ENCODE results near the gene FGFRL1.
"Not testable (repeated sequence)": the region's sequence is repeated elsewhere in the genome, so short reads cannot be mapped to it uniquely, and the experiment has no call there.

The FGFRL1 gene

DNA sequence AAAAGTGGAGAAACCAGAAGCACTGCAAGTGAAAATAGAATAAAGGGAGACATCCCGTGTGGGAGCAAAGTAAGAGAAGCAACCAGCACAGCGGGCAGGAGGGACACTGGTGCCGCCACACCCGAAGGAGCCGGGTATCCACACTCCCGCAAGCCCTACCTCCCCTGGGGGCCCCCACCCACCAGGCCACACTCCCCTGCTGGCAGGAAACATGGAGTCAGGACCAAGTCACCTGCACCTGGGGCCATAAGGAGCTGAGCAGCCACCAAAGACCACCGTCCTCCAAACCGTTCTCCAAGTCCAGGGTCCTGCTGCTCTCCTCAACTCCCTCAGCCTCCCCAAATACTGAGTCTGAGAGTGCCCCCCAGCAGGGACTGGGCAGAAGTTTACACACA lies 30.5 kb downstream of the FGFRL1 start:
- DNase-seq: no peak

DNA sequence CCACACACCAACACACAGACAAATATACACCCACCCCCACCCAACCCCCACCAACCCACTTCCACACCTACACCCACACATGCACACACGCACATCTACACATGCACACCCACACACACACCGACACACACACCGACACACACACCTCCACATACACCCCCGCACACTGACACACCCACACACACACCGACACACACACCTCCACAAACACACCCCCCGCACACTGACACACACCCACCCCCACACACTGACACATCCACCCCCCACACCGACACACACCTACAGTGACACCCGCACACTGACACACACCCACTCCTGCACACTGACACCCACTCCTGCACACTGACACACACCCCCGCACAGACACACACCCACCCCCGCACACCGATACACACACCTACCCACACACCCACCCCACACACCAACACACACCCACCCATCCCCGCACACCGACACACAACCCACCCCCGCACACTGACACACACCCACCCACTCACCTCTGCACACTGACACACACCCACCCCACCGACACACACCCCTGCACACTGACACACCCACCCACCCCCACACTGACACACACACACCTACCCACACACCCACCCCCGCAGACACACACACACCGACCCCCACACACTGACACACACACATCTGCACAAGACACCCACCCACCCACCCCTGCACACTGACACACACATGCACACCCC lies 31.1 kb downstream of the FGFRL1 start:
- no peak for DNase-seq

DNA sequence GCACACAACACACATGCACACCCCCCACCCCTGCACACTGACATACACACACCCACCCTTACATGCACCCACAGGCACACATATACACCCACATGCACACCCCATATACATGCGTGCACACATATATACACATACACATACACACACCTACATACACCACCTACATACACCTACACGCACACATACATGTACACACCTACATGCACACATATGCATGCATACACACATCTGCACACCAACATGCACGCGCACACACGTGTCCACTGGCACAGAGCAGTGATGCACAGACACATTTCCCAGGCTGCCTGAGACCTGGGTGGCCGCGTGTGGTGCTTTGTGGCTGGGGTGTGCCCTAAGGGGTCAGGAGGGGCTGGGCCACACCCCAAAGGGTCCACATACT lies 31.7 kb downstream of the FGFRL1 start:
- DNase-seq: no peak

DNA sequence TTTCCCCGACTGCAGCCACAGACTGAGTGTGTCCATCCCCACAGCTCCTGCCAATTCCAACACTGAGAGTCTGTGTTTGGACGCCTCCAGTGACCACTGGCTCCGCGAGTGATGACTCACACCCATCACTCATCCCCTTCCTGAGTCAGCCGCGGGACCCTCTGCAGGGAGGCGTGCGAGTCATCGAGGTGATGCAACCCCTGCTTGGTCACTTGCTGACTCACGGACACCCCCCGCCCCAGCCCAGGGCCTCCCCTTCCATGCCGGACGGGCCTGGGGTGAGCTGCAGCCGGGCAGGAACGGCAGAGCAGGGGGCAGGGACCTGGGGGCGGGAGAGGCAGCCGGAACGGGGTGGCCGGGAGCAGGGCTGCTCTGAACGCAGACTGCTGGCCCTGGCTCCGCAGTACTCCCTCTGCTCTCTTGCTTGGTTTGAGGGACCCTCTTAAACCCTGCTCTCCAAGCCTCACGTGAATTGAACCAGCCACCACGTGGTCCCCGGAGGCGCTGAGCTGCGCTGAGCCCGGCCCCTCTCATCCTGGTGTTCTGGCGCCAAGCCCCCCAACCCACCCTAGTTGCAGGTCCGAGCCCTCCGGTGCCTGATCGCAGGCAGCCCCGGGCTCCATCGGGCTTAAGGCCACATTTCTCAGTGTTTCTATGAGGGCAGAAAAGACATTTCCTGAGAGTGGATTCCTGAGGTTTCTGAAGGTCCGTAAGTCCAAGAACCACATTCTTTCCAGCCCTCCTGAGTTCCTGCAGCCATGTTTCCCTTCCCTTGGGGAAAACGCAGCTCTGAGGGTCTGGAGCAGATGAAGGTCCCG lies 32.4 kb downstream of the FGFRL1 start:
- peak; percentile 57 for DNase-seq

DNA sequence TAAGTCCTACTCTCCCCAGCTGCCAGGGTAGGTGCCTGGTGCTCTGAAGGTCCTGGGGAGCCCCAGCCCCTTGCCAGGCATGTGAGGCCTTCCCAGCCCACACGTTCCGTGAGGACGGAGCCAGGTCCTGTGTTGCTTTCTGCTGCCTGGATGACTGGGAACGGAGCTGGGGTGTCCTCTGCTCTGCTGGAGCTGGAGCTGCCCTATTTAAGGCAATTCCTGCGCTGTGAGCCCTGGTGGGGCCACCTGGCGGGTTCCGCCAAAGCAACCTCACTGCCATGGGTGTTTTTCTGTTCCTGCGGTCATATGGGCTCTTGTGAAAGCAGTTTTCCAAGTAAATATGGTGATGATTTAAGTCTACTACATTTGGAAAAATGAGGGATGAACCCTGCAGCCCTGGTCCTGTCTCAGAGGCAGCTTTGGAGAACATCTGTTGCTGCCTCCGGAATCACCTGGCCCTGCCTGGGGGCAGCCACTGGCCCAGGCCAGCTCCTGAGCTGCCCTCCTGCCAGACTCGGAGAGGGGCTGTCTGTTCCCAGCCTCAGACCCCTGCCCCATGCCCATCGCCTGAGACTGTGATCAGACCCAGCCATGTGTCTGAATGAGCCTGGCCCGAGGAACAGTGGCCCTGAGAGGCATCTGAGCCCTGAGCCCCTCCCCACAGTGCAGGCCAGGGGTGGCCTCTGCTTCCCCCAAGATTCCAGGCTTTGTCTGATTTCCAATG lies 33.2 kb downstream of the FGFRL1 start:
- DNase-seq: no peak

DNA sequence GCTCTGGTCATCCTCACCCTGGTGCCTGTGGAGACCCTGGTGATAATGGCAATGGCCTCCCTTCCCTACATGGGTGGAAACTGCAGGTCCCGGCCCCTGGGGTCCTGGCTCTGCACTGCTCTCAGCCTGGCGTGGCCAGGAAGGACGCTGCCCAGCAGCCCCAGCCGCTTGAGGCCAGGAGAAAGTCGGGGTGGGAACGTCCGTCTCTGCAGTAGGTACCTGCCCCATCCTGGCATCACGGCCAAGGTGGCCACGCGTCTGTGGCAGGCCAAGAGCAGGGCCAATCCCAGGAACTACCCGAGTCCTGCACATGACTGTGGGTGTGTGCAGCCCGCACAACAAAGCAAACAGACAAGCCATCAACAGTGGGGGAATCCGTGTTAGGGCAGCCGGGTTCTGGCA lies 33.8 kb downstream of the FGFRL1 start:
- no peak for DNase-seq

DNA sequence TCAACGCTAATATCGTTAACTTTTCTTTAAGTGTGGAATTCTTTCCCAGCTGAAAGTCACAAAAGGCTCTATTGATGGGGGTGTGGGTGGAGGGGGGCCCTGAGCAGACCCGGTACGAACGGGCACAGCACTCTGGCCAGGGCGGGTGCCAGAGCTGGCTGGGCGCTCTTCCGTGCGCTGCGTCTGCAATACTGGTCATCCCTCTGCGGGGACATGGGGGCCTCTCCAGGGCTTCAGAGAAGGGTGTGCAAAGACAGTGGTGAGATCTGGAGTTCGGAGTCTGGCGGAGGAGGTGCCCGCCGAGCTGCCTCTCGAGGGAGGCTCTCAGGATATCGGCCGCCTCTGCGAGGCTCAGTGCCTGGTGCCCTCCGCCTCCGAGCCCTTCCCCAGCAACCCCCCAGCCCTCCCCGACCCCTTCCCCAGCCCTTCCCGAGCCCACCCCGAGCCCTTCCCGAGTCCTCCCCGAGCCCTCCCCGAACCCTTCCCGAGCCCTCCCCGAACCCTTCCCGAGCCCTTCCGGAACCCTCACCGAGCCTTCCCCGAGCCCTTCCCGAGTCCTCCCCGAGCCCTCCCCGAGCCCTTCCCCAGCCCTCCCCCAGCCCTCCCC lies 34.3 kb downstream of the FGFRL1 start:
- DNase-seq: peak; percentile 21

DNA sequence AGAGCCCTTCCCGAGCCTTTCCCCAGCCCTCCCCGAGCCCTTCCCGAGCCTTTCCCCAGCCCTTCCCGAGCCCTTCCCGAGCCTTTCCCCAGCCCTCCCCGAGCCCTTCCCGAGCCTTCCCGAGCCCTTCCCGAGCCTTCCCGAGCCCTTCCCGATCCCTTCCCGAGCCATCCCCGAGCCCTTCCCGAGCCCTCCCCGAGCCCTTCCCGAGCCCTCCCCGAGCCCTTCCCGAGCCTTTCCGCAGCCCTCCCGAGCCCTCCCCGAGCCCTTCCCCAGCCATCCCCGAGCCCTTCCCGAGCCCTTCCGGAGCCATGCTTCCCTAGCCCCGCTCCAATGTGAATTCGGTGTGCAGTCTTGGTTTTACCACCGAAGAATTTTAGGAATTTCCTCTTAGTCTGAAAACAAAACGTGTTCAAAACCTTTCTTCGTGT lies 35.2 kb downstream of the FGFRL1 start:
- DNase-seq: peak; percentile 28

DNA sequence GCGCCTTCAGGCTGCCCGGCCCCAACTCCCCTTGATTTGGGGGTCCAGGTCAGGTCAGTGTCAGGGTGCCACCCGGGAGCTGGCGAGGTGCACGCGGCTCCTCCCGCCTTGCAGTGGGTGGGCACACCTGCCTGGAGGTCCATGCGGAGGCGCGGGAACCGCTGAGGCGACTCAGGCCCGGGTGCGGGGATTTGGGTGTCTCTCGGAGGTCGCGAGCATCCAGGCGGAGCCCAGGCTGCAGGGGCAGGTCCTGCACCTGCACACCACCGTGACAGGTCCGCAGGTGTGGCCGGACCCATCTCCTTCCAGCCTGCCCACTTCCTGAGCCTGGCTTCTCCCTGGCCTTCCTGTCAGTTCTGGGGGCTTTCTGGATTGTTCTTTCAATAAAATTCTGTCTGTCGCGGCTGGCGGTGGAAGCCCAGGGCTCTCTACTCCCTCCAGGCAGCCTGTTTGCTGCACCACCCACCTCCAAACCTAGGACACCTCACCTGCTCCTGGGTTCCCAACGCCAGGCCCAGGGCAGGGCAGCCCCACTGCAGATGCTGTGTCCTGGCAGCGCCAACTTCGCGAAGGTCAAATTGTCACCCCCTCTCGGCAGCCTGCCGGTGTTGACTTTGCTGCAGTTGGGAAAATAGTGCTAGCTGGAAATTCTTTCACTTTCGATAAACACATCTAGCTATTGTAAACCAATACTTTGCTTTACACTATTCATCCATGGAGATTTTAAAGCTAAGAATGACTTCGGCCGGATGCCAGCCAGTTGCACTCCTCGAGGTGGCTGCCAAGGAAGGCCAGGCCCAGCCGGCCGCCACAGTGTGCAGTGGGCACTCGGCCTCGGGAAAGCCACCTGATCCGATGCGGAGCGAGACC lies 35.9 kb downstream of the FGFRL1 start:
- no peak for DNase-seq

DNA sequence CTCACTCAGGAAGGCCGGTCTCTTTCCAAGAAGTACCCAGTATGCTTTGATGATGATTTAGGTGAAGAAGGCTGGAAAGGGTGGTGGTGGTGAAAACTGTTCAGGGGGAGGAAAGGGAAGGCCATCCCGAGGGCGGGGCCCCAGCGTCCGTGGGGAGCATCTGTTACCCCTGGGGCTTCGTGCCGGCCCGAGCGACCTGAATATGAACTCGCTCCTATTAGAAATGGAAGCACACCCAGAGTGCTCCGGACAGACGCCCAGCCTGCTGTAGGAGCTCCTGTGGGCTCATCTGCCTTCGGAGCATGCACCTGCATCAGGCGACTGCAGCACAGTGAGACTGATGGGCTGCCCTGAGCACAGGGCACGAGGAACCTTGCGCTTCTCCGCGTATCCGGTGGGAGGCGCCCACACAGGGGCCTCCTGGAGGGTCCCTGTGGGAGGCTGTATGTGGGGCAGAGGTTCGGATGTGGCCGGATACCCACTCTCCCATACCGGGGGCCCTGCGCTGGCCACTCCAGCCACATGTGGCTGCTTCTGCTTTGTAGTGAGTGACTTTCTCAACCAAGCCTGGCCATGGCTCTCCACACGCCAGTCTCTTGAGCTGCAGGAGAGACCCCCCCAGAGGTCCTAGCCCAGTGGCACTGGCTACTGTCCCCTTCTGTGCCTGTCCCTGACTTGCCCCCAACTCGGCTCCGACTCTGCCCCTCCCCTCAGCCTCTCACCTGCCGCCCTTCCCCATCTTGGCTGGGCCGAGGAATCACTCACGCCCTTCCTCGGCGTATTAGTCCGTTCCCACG lies 36.7 kb downstream of the FGFRL1 start:
- DNase-seq: no peak

DNA sequence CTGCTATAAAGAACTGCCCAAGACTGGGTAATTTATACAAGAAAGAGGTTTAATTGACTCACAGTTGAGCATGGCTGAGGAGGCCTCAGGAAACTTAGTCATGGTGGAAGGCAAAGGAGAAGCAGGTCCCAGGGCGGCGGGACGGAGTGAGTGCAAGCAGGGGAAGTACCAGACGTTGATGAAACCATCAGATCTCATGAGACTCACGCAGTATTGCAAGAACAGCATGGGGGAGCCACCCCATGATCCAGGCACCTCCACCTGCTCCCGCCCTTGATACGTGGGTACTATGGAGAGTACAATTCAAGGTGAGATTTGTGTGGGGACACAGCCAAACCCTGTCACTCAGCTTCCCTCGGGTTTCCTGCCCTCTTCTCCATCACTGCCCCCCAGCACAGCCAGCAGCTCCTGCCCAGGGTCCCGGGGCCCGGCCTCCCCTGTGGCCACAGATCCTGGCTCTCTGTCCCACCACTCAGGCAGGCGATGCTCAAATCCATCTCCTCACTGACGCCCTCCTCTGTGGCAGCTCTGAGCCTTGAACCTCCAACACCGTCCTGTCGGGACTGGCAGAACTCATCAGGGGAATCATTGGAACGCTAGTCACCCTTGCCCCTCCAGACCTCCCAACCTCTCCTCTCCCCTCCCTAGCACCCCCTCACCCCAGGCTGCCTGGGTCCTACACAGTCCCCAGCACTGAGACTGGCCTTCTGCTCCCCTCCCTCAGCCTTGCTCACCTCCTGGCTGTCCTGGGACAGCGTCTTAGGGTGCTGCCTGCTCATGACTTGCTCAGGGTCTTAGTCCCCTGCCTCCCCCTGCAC lies 37.6 kb downstream of the FGFRL1 start:
- DNase-seq: no peak

DNA sequence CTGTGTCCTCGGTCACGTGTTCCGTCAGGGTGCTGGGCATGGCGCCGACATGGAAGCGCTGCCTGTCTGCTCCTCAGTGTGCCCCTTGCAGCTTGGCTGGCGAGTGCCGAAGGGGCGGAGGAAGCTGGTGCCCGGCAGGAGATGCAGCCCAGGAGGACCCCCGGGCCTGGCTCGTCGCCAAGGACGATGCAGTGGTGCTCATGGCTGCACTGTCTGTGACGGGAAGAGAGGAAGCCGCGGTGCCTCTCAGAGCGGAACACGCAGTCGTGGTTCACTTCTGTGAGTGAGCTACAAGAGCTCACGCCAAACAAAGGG lies 38.1 kb downstream of the FGFRL1 start:
- no peak for DNase-seq

DNA sequence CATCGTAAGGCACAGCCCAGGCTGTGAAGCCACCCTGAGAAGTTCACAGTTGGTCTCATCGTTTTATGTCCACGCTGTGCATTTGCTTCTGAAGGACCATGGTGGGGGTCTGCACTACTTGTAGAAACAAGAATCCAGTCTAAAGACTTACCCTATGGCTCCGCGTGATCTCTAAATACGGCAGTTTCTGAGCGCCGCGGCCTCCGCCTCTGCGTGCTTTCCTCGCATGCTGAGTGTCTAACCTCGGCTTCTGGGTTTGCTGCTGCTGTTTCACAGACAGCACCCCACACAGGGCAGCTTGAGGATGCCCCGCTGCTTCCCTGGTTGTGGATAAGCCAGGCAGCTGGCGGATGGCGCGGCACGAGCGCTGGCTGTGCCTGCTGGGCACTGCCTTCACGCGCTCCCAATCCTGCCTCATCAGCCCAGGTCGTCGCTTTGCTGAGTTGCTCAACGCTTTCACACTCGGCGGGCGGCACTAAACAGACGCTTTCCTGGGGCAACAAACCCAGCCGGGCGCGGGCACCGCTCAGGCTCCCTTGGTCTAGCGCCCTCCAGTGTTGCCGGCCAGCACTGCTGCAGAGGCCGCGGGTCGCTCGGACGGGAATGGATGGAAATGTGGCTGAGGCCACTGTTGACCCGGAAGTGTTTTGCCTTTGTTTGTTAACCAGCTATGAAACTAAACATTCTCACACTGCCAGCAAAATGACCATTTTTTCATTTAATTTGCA lies 39.2 kb downstream of the FGFRL1 start:
- peak; percentile 69 for DNase-seq

DNA sequence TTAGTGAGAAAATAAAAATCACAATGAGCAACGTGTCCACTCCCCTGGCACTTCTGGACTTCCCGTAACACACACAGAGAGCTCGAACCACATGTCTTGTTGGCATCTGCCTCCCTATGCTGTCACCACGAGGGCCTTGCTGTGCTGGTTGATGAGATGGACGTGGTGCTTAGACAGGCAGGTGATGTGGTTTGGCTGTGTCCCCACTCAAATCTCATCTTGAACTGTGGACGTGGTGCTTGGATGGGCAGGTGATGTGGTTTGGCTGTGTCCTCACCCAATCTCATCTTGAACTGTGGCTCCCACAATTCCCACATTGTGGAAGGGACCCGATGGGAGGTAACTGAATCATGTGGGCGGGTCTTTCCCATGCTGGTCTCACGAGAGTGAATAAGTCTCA lies 40.0 kb downstream of the FGFRL1 start:
- DNase-seq: no peak

DNA sequence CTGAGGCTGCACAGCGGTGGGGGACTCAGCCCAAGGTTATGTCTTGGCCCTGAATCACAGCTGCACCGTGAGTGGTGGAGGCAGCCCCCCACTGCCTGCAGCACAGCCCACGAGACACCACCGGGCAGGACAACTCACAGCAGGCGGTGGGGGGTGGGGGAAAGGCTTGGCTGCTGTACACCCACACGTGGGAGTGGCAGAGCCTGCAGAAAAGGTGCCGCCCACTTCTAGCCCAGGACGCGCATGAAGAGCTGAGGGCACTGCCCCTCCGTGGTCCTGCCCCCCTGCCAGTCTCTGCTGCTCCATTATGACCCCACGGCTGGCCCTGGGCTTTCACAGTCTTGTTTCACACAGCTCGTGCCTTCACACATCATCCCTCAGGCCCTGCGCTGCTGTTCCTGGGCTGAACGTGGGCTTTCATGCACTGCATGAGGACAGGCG lies 40.8 kb downstream of the FGFRL1 start:
- no peak for DNase-seq

DNA sequence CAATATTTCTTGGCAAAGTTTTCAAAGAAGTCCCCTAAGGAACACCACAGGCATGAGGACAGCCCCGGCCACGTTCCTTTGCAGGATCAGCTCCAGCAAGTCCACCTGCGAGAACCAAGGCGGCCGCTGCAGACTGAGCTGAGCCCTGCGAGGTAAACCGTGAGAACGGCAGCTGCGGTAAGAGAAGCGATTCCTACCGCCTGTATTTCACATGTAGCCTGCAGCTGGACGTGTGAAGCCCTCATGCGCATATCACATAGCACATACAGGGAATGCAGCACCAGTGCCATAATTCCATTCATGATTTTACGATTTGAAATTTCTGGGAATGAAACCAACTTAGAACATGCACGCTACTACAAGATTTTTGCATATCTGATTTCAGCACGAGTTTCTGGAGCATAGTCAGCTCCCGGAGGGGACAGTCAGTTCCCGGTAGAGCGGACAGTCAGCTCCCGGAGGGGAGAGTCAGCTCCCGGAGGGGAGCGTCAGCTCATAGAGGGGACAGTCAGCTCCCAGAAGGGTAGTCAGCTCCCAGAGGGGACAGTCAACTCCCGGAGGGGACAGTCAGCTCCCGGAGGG lies 41.7 kb downstream of the FGFRL1 start:
- DNase-seq: no peak

DNA sequence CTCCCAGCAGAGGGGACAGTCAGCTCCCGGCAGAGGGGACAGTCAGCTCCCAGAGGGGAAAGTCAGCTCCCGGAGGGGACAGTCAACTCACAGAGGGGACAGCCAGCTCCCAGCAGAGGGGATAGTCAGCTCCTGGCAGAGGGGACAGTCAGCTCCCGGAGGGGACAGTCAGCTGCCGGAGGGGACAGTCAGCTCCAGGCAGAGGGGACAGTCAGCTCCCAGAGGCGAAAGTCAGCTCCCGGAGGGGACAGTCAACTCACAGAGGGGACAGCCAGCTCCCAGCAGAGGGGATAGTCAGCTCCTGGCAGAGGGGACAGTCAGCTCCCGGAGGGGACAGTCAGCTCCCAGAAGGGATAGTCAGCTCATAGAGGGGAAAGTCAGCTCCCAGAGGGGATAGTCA lies 42.5 kb downstream of the FGFRL1 start:
- not testable (repeated sequence) for DNase-seq

DNA sequence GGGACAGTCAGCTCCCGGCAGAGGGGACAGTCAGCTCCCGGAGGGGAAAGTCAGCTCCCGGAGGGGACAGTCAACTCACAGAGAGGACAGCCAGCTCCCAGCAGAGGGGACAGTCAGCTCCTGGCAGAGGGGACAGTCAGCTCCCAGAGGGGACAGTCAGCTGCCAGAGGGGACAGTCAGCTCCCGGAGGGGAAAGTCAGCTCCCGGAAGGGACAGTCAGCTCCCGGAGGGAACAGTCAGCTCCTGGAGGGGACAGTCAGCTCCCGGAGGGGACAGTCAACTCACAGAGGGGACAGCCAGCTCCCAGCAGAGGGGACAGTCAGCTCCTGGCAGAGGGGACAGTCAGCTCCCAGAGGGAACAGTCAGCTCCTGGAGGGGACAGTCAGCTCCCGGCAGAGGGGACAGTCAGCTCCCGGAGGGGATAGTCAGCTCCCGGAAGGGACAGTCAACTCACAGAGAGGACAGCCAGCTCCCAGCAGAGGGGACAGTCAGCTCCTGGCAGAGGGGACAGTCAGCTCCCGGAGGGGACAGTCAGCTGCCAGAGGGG lies 43.3 kb downstream of the FGFRL1 start:
- not testable (repeated sequence) for DNase-seq

DNA sequence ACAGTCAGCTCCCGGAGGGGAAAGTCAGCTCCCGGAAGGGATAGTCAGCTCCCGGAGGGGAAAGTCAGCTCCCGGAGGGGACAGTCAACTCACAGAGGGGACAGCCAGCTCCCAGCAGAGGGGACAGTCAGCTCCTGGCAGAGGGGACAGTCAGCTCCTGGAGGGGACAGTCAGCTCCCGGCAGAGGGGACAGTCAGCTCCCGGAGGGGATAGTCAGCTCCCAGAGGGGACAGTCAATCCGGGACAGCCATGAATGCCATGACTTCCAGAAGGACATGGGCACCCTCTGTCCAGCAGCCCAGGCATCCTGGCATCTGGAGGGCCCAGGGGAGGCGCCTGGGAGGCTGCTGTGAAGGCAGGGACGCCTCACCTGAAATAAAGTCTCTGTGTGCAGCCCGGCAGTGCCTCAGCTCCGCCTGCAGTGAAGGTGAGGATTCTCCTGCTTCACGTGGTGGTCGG lies 43.8 kb downstream of the FGFRL1 start:
- DNase-seq: not testable (repeated sequence)
